Esophagus muscularis mucosa (tissue), 4 donors: Measurements from ENCODE around the gene DENND2D. TPM values are rescaled to one million over a fixed set of nuclear protein-coding genes. Genes with fewer than 3 reads are reported as not detected.
"Not testable (repeated sequence)": the region's sequence is repeated elsewhere in the genome, so short reads cannot be mapped to it uniquely, and the experiment has no call there.

Experiments used
- DNase-seq: peaks from one replicate; pipeline ENCODE4 v3.0.0-alpha.2; 2017; ENCODE audit errors: extremely low spot score
- H3K27ac ChIP-seq, 4 donors: fragments of 200-600 bp; sonication (generic); replicated peaks in 1 of 4; 1 replicate in 3 of 4; 2 replicates in 1 of 4; pipeline ENCODE4 v1.5.1; 2016 to 2019; ENCODE audit warnings: mild to moderate bottlenecking in 1 of 4
- H3K27me3 ChIP-seq, 4 donors: fragments of 200-600 bp; sonication (generic); one replicate each; pipeline versions ENCODE4 v1.5.1 to v1.6.0; 2016 to 2019
- H3K36me3 ChIP-seq, 4 donors: fragments of 200-600 bp; sonication (generic); one replicate each; pipeline ENCODE4 v1.5.1; 2016 to 2019
- H3K4me1 ChIP-seq, 4 donors: fragments of 200-600 bp; sonication (generic); one replicate each; pipeline ENCODE4 v1.5.1; 2016 to 2019
- H3K4me3 ChIP-seq, 4 donors: fragments of 200-600 bp; sonication (generic); 1 replicate in 2 of 4; 2 replicates in 2 of 4; pipeline ENCODE4 v1.5.1; 2016 to 2019; ENCODE audit warnings: mild to moderate bottlenecking in 4 of 4, moderate library complexity in 1 of 4
- H3K9me3 ChIP-seq, 4 donors: fragments of 200-600 bp; sonication (generic); 1 replicate in 3 of 4; 2 replicates in 1 of 4; pipeline ENCODE4 v1.5.1; 2016 to 2019
- EP300 ChIP-seq: sonication (generic); formaldehyde crosslinking; IDR thresholded peaks from one replicate; pipeline ENCODE4 v1.6.1; 2017; ENCODE audit warnings: antibody characterized with exemption
- POLR2A ChIP-seq: fragments of 450-650 bp; IDR thresholded peaks from one replicate; pipeline ENCODE4 v1.6.1; 2017; ENCODE audit warnings: antibody characterized with exemption, moderate library complexity, mild to moderate bottlenecking, low read depth
- POLR2AphosphoS5 ChIP-seq, 2 donors: sonication (generic); formaldehyde crosslinking; IDR thresholded peaks; one replicate each; pipeline ENCODE4 v1.6.1; 2017; ENCODE audit warnings: antibody characterized with exemption in 2 of 2
- WGBS: methylation state at CpG from one replicate; pipeline ENCODE4 v1.1.5; 2018; 5-methylcytosine and 5-hydroxymethylcytosine counted together
- intact Hi-C: fragments of 100-400 bp; cut with DNase I; formaldehyde crosslinking; loops from one replicate; pipeline ENCODE4 v1.15.1; 2023
- total RNA-seq, 4 donors: library from RNA; depleted of rRNA; stranded (reverse); fragments of >200 nt; gene quantifications; one replicate each; pipeline versions ENCODE4 v1.1.0 to v1.2.1, GENCODE V29; 2016
- TF ChIP-seq, protein P1 (sequence below), 3 experiments: fragments of 200-600 bp in 2 of 3; fragments of 450-650 bp in 1 of 3; sonication (generic) in 2 of 3; IDR thresholded peaks; one replicate each; pipeline ENCODE4 v1.5.1; 2017 to 2019; ENCODE audit warnings: antibody characterized with exemption in 3 of 3, mild to moderate bottlenecking in 2 of 3, moderate library complexity in 1 of 3

Gene DENND2D
- total RNA-seq, 4 donors from 2014 or later: 4.0 to 13.8 (median 5.2) TPM

DNA sequence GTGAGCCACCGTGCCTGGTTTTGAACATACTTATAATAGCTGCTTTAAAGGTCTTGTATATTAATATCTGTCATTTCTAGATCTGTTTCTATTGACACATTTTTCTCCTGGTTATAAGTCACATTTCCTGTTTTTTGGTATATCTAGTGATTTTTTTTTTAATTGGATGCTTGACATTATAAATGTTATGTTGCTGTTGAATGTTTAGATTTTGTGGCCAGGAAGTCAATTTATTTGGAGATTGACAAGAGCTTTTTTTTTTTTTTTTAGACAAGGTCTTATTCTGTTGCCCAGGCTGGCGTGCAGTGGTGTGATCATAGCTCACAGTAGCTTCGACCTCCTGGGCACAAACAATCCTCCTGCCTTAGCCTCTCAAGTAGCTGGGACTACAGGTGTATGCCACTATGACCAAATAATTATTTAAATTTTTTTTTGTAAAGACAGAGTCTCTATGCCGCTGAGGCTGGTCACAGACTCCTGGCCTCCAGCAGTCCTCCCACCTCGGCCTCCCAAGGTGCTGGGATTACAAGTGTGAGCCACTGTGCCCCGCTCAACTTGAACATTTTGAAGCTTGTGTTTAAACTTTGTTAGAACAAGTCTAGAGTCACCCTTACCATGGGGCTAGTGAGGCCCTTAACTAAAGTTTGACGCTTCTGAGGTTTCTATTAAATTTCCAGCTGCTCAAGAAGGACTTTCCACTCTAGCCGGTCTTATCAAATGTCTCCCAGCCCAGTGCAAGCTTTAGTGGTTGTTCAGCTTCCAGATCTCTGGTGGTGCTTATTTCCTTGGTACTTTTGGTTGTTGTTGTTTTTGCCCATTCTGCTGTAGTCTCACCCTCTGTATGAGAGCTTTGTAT lies 18.5 kb upstream of the DENND2D start:
- no peak for DNase-seq
- Histone ChIP-seq H3K4me3 (no peak overlapping the region), H3K4me1 (peaks cover 0 to 12% (median 11%) of the 10 kb centered on the region in 4 donors), H3K36me3 (no peaks in the 10 kb centered on the region), H3K27ac (no peak overlapping the region), H3K9me3 (no peaks in the 10 kb centered on the region), H3K27me3 (peaks cover 0 to 6% (median 0%) of the 10 kb centered on the region in 4 donors)
- WGBS: 97% methylated on average over 8 of the region's 8 CpGs
- intact Hi-C loops: no loop called here
- TF ChIP-seq EP300 (no peak), POLR2A (no peak), POLR2AphosphoS5 (IDR thresholded peaks at IDR 0.05) (no peak)

DNA sequence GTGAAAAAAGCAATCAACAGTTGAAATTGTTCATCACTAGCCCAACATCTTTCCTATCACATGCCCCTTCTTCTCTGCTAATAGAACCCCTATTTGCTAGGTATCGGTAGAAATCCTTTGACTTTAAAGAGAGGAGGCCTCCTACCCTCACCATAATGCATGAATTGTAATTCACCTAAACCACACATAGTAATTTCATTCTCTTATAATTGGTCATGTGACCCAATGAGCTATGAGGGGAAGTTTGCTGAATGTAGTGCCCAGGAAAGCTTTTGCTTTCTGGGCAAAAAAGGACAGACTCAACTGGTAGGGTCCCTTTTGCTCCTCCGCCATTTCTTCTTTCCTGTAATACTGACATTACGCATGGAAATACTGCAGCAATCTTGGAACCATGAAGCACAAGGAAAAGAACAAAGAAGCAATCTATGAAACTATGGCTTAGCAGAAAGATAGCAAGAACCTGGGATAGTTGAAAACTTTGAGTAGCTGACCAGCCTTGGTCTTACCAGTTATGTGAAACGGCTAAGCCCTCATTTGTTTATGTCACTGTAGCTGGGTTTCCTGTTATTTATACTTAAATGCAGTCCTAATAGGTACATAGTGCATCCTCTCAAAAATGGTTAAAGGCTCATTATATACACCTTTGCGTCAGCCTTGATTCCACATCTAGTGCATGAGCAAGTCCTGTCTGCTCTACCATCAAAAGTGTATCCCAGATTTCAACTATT lies 16.9 kb upstream of the DENND2D start:
- Histone ChIP-seq H3K27me3 (peaks cover 0 to 6% (median 0%) of the 10 kb centered on the region in 4 donors), H3K9me3 (peaks cover 0 to 4% (median 0%) of the 10 kb centered on the region in 4 donors), H3K4me3 (no peak overlapping the region), H3K36me3 (no peaks in the 10 kb centered on the region), H3K27ac (no peak overlapping the region), H3K4me1 (peaks cover 0 to 5% (median 3%) of the 10 kb centered on the region in 4 donors)
- TF ChIP-seq, protein P1, sequence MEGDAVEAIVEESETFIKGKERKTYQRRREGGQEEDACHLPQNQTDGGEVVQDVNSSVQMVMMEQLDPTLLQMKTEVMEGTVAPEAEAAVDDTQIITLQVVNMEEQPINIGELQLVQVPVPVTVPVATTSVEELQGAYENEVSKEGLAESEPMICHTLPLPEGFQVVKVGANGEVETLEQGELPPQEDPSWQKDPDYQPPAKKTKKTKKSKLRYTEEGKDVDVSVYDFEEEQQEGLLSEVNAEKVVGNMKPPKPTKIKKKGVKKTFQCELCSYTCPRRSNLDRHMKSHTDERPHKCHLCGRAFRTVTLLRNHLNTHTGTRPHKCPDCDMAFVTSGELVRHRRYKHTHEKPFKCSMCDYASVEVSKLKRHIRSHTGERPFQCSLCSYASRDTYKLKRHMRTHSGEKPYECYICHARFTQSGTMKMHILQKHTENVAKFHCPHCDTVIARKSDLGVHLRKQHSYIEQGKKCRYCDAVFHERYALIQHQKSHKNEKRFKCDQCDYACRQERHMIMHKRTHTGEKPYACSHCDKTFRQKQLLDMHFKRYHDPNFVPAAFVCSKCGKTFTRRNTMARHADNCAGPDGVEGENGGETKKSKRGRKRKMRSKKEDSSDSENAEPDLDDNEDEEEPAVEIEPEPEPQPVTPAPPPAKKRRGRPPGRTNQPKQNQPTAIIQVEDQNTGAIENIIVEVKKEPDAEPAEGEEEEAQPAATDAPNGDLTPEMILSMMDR (IDR thresholded peaks at IDR 0.05): no peak
- TF ChIP-seq POLR2A: no peak
- DNase-seq: no peak
- 67% methylated on average over 5 of the region's 5 CpGs for WGBS
- intact Hi-C loops: no loop called here

DNA sequence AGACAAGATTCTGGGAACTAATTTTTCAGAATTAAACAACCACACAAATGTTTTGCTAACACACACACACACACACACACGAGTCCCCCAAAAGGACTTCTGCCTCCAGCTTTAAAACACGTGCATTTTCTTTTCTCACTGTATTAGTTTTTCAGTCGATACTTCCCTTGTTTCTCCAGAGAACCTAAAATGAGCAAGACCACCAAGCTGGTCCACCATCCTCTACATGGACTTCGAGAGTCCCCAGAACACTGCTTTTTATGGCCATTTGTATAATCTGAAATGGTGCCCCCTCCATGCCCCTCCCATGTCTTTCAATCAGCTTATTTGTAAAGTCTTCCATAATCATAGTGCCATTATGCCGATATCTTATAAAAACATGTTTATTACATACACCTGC lies 16.3 kb upstream of the DENND2D start:
- no peaks in the 10 kb centered on the region for H3K36me3 ChIP-seq
- H3K27ac ChIP-seq: no peak overlapping the region
- no peak overlapping the region for H3K4me3 ChIP-seq
- intact Hi-C loops: no loop called here
- WGBS: 81% methylated on average over 5 of the region's 5 CpGs
- peaks cover 0 to 4% (median 0%) of the 10 kb centered on the region in 4 donors for H3K27me3 ChIP-seq
- no peak for TF ChIP-seq POLR2A
- no peak for TF ChIP-seq POLR2AphosphoS5 (IDR thresholded peaks at IDR 0.05)
- TF ChIP-seq EP300: no peak
- TF ChIP-seq, protein P1 (IDR thresholded peaks at IDR 0.05): no peak
- no peaks in the 10 kb centered on the region for H3K4me1 ChIP-seq
- DNase-seq: no peak
- peaks cover 0 to 4% (median 0%) of the 10 kb centered on the region in 4 donors for H3K9me3 ChIP-seq

DNA sequence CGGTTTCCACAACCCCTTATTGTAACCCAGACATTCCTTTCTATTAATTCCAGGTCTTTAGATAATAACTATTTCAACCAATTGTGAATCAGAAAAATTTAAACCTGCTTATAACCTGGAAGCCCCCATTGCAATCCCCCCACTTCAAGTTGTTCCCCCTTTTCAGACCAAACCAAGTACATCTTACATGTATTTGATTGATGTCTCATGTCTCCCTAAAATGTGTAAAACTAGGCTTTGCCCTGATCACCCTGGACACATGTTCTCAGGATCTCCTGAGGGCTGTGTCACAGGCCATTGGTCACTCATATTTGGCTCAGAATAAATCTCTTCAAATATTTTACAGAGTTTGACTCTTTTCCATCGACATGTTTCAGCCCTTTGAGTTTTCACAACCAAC lies 14.8 kb upstream of the DENND2D start:
- H3K27ac ChIP-seq, H3K4me1 ChIP-seq, H3K27me3 ChIP-seq, intact Hi-C loops, H3K9me3 ChIP-seq, H3K36me3 ChIP-seq, DNase-seq, H3K4me3 ChIP-seq: not testable (repeated sequence)
- WGBS: 86% methylated on average over 2 of the region's 2 CpGs

DNA sequence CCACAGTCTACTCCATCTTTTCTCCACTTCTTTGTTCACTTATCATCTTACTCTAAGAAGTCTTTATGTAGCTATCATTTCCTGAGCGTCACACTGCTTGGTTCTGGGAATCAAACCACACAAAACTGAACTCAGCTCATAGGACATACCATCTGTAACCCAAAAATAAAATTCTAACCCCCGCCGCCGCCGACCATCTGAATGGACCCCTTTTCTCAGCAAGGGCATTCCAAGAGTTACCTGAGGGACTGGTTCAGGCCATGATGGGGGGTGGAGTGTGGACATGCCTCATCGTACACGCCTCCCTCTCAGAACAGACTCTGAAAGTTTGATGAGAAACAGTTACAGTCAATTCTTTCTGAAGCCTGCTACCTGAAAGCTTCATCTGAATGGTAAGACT lies 14.4 kb upstream of the DENND2D start:
- Histone ChIP-seq H3K9me3 (peaks cover 0 to 4% (median 0%) of the 10 kb centered on the region in 4 donors), H3K4me1 (no peaks in the 10 kb centered on the region), H3K27me3 (peaks cover 0 to 4% (median 0%) of the 10 kb centered on the region in 4 donors), H3K36me3 (no peaks in the 10 kb centered on the region), H3K27ac (no peak overlapping the region), H3K4me3 (no peak overlapping the region)
- intact Hi-C loops: no loop called here
- DNase-seq: no peak
- TF ChIP-seq, protein P1 (IDR thresholded peaks at IDR 0.05): no peak
- no peak for TF ChIP-seq POLR2AphosphoS5 (IDR thresholded peaks at IDR 0.05)
- no peak for TF ChIP-seq POLR2A
- no peak for TF ChIP-seq EP300
- 91% methylated on average over 7 of the region's 7 CpGs for WGBS
